Measurements from ENCODE around the gene DACT1. TPM values are rescaled to one million over a fixed set of nuclear protein-coding genes. Genes with fewer than 3 reads are reported as not detected.

Gene DACT1
- polyA plus RNA-seq, 1 experiment = 17.8 TPM

GRCh38 chr14:58636129-58636528 is 1.6 kb upstream of the DACT1 start:
- POLR2A ChIA-PET = no interaction called here
- DNase-seq (ENCODE audit: low read depth) = no peak
- no peak for TF ChIP-seq CTCF (IDR thresholded peaks at IDR 0.05; ENCODE audit: insufficient read depth, low read depth, low read length)
- Histone ChIP-seq H3K36me3 (ENCODE audit: control insufficient read depth, insufficient read depth, low read length) (peaks cover 1% of the 10 kb centered on the region; the same call in 1 of the 2 replicates), H3K4me3 (ENCODE audit: low read depth, low read length) (no peak overlapping the region), H3K27me3 (ENCODE audit: control insufficient read depth, insufficient read depth, low read length) (no peaks in the 10 kb centered on the region)
- CTCF ChIA-PET = interaction anchor here (1.0 to 2.7 kb wide), 4 partner anchors 127 to 383 kb away, joined by 4 to 10 read pairs (median 7); no protein-coding TSS in a partner anchor

GRCh38 chr14:58637040-58637390 is 747 bp upstream of the DACT1 start:
- peak overlapping the region; percentile 78 for H3K4me3 ChIP-seq (ENCODE audit: low read depth, low read length)
- ChIA-PET CTCF (interaction anchor here (0.9 to 3.2 kb wide), 6 partner anchors 128 to 418 kb away, joined by 3 to 38 read pairs (median 6); no protein-coding TSS in a partner anchor), POLR2A (interaction anchor here (0.7 kb wide), 1 partner anchor 305 kb away, joined by 18 read pairs; no protein-coding TSS in a partner anchor)

GRCh38 chr14:58638231-58639197 is 752 bp downstream of the DACT1 start:
- TF ChIP-seq CTCF (IDR thresholded peaks at IDR 0.05; ENCODE audit: insufficient read depth, low read depth, low read length) = no peak
- DNase-seq (ENCODE audit: low read depth) = no peak
- Histone ChIP-seq H3K4me3 (ENCODE audit: low read depth, low read length) (peak overlapping the region; percentile 78), H3K36me3 (ENCODE audit: control insufficient read depth, insufficient read depth, low read length) (peaks cover 5% of the 10 kb centered on the region), H3K27me3 (ENCODE audit: control insufficient read depth, insufficient read depth, low read length) (no peaks in the 10 kb centered on the region)
- POLR2A ChIA-PET = interaction anchor here (0.5 kb wide), 1 partner anchor 17 kb away, joined by 7 read pairs; no protein-coding TSS in a partner anchor
- CTCF ChIA-PET = interaction anchor here (0.6 to 3.2 kb wide), 25 partner anchors 9 to 819 kb away, joined by 3 to 38 read pairs (median 4); no protein-coding TSS in a partner anchor

More at GRCh38 chr14:58637040-58637390, 747 bp upstream of the DACT1 start:
- no peak for TF ChIP-seq CTCF (IDR thresholded peaks at IDR 0.05; ENCODE audit: insufficient read depth, low read depth, low read length)
- Histone ChIP-seq H3K27me3 (ENCODE audit: control insufficient read depth, insufficient read depth, low read length) (no peaks in the 10 kb centered on the region), H3K36me3 (ENCODE audit: control insufficient read depth, insufficient read depth, low read length) (peaks cover 4% of the 10 kb centered on the region)
- DNase-seq (ENCODE audit: low read depth) = peak; percentile 82

- peak overlapping the region; percentile 78 for H3K4me3 ChIP-seq (ENCODE audit: low read depth, low read length)
- ChIA-PET CTCF (interaction anchor here (0.7 to 3.2 kb wide), 19 partner anchors 10 to 485 kb away, joined by 3 to 38 read pairs (median 4); no protein-coding TSS in a partner anchor), POLR2A (no interaction called here)
- H3K27me3 ChIP-seq (ENCODE audit: control insufficient read depth, insufficient read depth, low read length) = no peaks in the 10 kb centered on the region
- peaks cover 5% of the 10 kb centered on the region for H3K36me3 ChIP-seq (ENCODE audit: control insufficient read depth, insufficient read depth, low read length)
- TF ChIP-seq CTCF (IDR thresholded peaks at IDR 0.05; ENCODE audit: insufficient read depth, low read depth, low read length) = no peak
- no peak for DNase-seq (ENCODE audit: low read depth)
Observed at GRCh38 chr14:58639198-58639565, 1.4 kb downstream of the DACT1 start.

- Histone ChIP-seq H3K4me3 (ENCODE audit: low read depth, low read length) (peak overlapping the region; percentile 78), H3K36me3 (ENCODE audit: control insufficient read depth, insufficient read depth, low read length) (peaks cover 5% of the 10 kb centered on the region), H3K27me3 (ENCODE audit: control insufficient read depth, insufficient read depth, low read length) (no peaks in the 10 kb centered on the region)
- DNase-seq (ENCODE audit: low read depth) = peak; percentile 66
- POLR2A ChIA-PET = no interaction called here
- CTCF ChIA-PET = interaction anchor here (0.6 to 3.2 kb wide), 11 partner anchors 64 to 804 kb away, joined by 3 to 38 read pairs (median 4); no protein-coding TSS in a partner anchor
- peak; percentile 68 for TF ChIP-seq CTCF (IDR thresholded peaks at IDR 0.05; ENCODE audit: insufficient read depth, low read depth, low read length)
Observed at GRCh38 chr14:58639842-58640484, 2.2 kb downstream of the DACT1 start.
